Lower leg skin (tissue), 3 donors: ENCODE results near the gene ATG7.
"Not testable (repeated sequence)": the region's sequence is repeated elsewhere in the genome, so short reads cannot be mapped to it uniquely, and the experiment has no call there.

Experiments
- CTCF ChIP-seq, 3 donors: fragments of 450-650 bp; IDR thresholded peaks; one replicate each; pipeline ENCODE4 v1.5.1; 2016; ENCODE audit warnings: antibody characterized with exemption in 3 of 3, mild to moderate bottlenecking in 3 of 3, moderate library complexity in 2 of 3
- POLR2A ChIP-seq, 2 donors: fragments of 450-650 bp; IDR thresholded peaks; one replicate each; pipeline ENCODE4 v1.6.1; 2016 to 2017; ENCODE audit warnings: antibody characterized with exemption in 2 of 2, mild to moderate bottlenecking in 1 of 2, moderate library complexity in 1 of 2

DNA sequence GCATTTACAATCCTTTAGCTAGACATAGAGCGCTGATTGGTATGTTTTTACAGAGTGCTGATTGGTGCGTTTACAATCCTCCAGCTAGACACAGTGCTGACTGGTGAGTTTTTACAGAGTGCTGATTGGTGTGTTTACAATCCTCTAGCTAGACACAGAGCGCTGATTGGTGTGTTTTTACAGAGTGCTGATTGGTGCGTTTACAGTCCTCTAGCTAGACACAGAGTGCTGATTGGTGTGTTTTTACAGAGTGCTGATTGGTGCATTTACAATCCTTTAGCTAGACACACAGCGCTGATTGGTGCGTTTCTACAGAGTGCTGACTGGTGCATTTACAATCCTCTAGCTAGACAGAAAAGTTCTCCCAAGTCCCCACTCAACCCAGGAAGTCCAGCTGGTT, 76.7 kb downstream of the ATG7 start:
- TF ChIP-seq CTCF, POLR2A (IDR thresholded peaks at IDR 0.05): not testable (repeated sequence)
